K562 (cell line): ENCODE data around the gene ANKDD1A. TPM values are rescaled to one million over a fixed set of nuclear protein-coding genes. Genes with fewer than 3 reads are reported as not detected.

ENCODE experiments used
- ATAC-seq: fragments of 200-7000 bp; cut with Tn5 transposase; 3 replicates; pipeline ENCODE4 v1.9.1; 2020; ENCODE audit warnings: moderate library complexity
- BruUV-seq: library from RNA; stranded (reverse); fragments of 400-500 nt; replicated peaks from 2 replicates; lab custom pipeline; 2021; lab: Mats Ljungman, UMichigan
- CTCF ChIA-PET: fragments of 300-600 bp; formaldehyde crosslinking; extraction: SDS; loops from one replicate; lab custom pipeline; 2021; ENCODE audit warnings: low intra/inter-chr PET ratio; lab: Yijun Ruan, JAX
- POLR2A ChIA-PET: fragments of 300-600, 350-650 bp; sonication (Branson Sonifier 250); formaldehyde crosslinking; extraction: SDS; loops from one replicate; lab custom pipeline; 2021; ENCODE audit warnings: antibody characterized with exemption, inconsistent platforms; lab: Yijun Ruan, JAX
- DNase-seq, 4 experiments: peaks; one replicate each; pipeline versions ENCODE4 v3.0.0 to v3.0.0-alpha.2; 2011 to 2018; ENCODE audit warnings: low spot score in 3 of 4, mixed read lengths in 3 of 4; ENCODE audit errors: extremely low read depth in 1 of 4
- FAIRE-seq: peaks from 2 replicates; lab custom pipeline; 2011; peaks lifted over from hg19 to GRCh38; lab: Jason Lieb, UNC
- H2AFZ ChIP-seq: 2 replicates; pipeline ENCODE4 v1.6.0; 2011; ENCODE audit warnings: low read depth, low read length, control low read depth, inconsistent platforms
- H3K27ac ChIP-seq: fragments of 200-600 bp; 3 replicates; pipeline ENCODE4 v1.8.0; 2011; ENCODE audit warnings: low read depth, mild to moderate bottlenecking, control low read depth, inconsistent platforms, low read length, moderate library complexity, mixed read lengths; ENCODE audit errors: extremely low read depth
- H3K27me3 ChIP-seq, 2 experiments: fragments of 300-600 bp in 1 of 2; 2 replicates in 1 of 2; 3 replicates in 1 of 2; pipeline versions ENCODE4 v1.6.0 to v1.8.0; 2011; ENCODE audit warnings: inconsistent platforms in 2 of 2, low read length in 2 of 2, mild to moderate bottlenecking in 1 of 2, mixed read lengths in 1 of 2, moderate library complexity in 1 of 2; ENCODE audit not compliant: control insufficient read depth in 2 of 2, insufficient read depth in 2 of 2
- H3K36me3 ChIP-seq: fragments of 300-600 bp; 3 replicates; pipeline ENCODE4 v1.8.0; 2011; ENCODE audit warnings: mild to moderate bottlenecking, low read length, inconsistent platforms; ENCODE audit not compliant: control insufficient read depth, insufficient read depth
- H3K4me1 ChIP-seq, 2 experiments: fragments of 200-600 bp in 1 of 2; replicated peaks in 1 of 2; 2 replicates in 1 of 2; 3 replicates in 1 of 2; pipeline versions ENCODE4 v1.5.1 to v1.8.0; 2011; ENCODE audit warnings: inconsistent platforms in 2 of 2, low read length in 2 of 2, mild to moderate bottlenecking in 1 of 2, mixed read lengths in 1 of 2, moderate library complexity in 1 of 2; ENCODE audit not compliant: control insufficient read depth in 2 of 2, insufficient read depth in 2 of 2
- H3K4me2 ChIP-seq: 2 replicates; pipeline ENCODE4 v1.6.1; 2011; ENCODE audit warnings: low read length, control low read depth, inconsistent platforms, mixed read lengths; ENCODE audit not compliant: insufficient read depth
- H3K4me3 ChIP-seq: fragments of 200-600 bp; sonication (generic), shearing (Covaris generic); 2 replicates; pipeline ENCODE4 v1.5.1; 2016; ENCODE audit warnings: control low read depth, inconsistent platforms
- H3K79me2 ChIP-seq: fragments of 200-600 bp; 3 replicates; pipeline ENCODE4 v1.8.0; 2011; ENCODE audit warnings: low read length, inconsistent platforms; ENCODE audit not compliant: control insufficient read depth, insufficient read depth
- H3K9ac ChIP-seq, 2 experiments: 2 replicates each; pipeline versions ENCODE4 v1.6.0 to v1.6.1; 2011; ENCODE audit warnings: low read depth in 2 of 2, low read length in 2 of 2, control low read depth in 1 of 2, inconsistent platforms in 1 of 2, mild to moderate bottlenecking in 1 of 2, mixed read lengths in 1 of 2; ENCODE audit not compliant: insufficient read depth in 1 of 2
- H3K9me1 ChIP-seq: one replicate; pipeline ENCODE4 v1.6.0; 2011; ENCODE audit warnings: inconsistent platforms, mild to moderate bottlenecking, low read length, moderate library complexity; ENCODE audit not compliant: control insufficient read depth, insufficient read depth
- H3K9me3 ChIP-seq: replicated peaks from 2 replicates; pipeline ENCODE4 v1.5.1; 2011; ENCODE audit warnings: low read depth, low read length, inconsistent platforms; ENCODE audit not compliant: control insufficient read depth, insufficient read depth
- H4K20me1 ChIP-seq: replicated peaks from 2 replicates; pipeline ENCODE4 v1.6.1; 2011; ENCODE audit warnings: low read length, inconsistent platforms, mixed read lengths; ENCODE audit not compliant: control insufficient read depth, insufficient read depth
- BRCA1 ChIP-seq, 2 experiments: fragments of 450-650 bp in 1 of 2; sonication (generic) in 1 of 2; formaldehyde crosslinking in 1 of 2; IDR thresholded peaks; 2 replicates each; pipeline versions ENCODE4 v1.5.0 to v1.6.1; 2017 to 2020; ENCODE audit warnings: mild to moderate bottlenecking in 1 of 2, missing genetic modification reagents in 1 of 2
- CAMTA2 ChIP-seq: fragments of 250-450 bp; sonication (Bioruptor Pico); conservative IDR thresholded peaks from 2 replicates; pipeline ENCODE4 v1.5.1; 2022
- ESRRB ChIP-seq: fragments of 250-450 bp; sonication (Bioruptor Pico); IDR thresholded peaks from 2 replicates; pipeline ENCODE4 v1.5.0; 2020; ENCODE audit warnings: mild to moderate bottlenecking, moderate library complexity, borderline replicate concordance
- LARP7 ChIP-seq: fragments of 450-650 bp; IDR thresholded peaks from 2 replicates; pipeline ENCODE4 v1.6.1; 2016
- WGBS: fragments of 100-300 bp; shearing (Covaris generic); methylation state at CpG from one replicate; pipeline ENCODE4 v1.1.6; 2016; ENCODE audit warnings: low coverage, mixed read lengths; ENCODE audit not compliant: insufficient coverage; ENCODE audit errors: missing lambda C conversion rate; 5-methylcytosine and 5-hydroxymethylcytosine counted together
- in situ Hi-C: fragments of 300-500 bp; cut with MboI; formaldehyde crosslinking; loops from 4 replicates; pipeline ENCODE4 v1.15.0; 2018; ENCODE audit warnings: inconsistent platforms, mixed read lengths
- intact Hi-C: fragments of 100-400 bp; cut with micrococcal nuclease; formaldehyde crosslinking; loops from 2 replicates; pipeline ENCODE4 v1.14.2; 2022
- polyA plus RNA-seq, 8 experiments: library from polyadenylated mRNA; depleted of rRNA in 4 of 8; stranded (reverse) in 5 of 8; unstranded in 3 of 8; fragments of >200 nt; fragmentation: Nextera tagmentation in 2 of 8; fragmentation: Illumina TruSeq in 1 of 8; extraction: Ambion mirVana in 2 of 8; extraction: Trizol in 1 of 8; gene quantifications; 2 replicates each; pipeline versions ENCODE4 v1.2.1 to v1.2.3, GENCODE V29; 2011 to 2014; ENCODE audit warnings: inconsistent platforms in 1 of 8, missing spikeins in 1 of 8
- total RNA-seq, 7 experiments: library from RNA; depleted of rRNA in 6 of 7; stranded (reverse); fragments of >200 nt in 6 of 7; fragmentation: Illumina TruSeq in 2 of 7; extraction: Trizol in 2 of 7; gene quantifications; 2 replicates each; pipeline versions ENCODE4 v1.2.1 to v1.2.3, GENCODE V29; 2011 to 2021; ENCODE audit warnings: low replicate concordance in 1 of 7
- TF ChIP-seq, protein P1 (sequence below): IDR thresholded peaks from 2 replicates; pipeline ENCODE4 v1.6.1; 2011; ENCODE audit not compliant: insufficient read length; ENCODE audit errors: extremely low read depth
- TF ChIP-seq, protein P2 (sequence below): fragments of 200-800 bp; sonication (Bioruptor generic); IDR thresholded peaks from 2 replicates; pipeline ENCODE4 v1.6.1; 2017; ENCODE audit warnings: missing genetic modification characterization, missing compliant biosample characterization

ANKDD1A gene
- total and polyA plus RNA-seq, 9 of the 15 experiments (the other 6 are each of a cell fraction or from before 2014, with no cell fraction given), result 0.08 to 0.80 (median 0.43) TPM

DNA sequence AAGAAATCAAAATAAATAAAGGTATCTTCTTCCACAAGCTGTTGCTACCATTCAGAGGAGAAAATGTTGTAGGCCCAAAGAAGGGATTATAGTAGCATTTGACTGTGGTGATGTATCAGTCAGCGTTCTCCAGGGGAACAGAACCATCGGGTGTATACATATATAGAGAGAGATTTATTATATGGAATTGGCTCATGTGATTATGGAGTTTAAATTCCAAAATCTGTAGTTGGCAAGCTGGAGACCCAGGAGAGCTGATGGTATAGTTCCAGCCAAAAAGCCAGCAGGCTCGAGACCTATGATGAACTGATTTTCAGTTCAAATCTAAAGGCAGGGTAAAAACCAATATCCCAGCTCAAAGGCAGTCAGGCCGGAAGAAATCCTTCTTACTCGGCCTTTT lies 85.4 kb downstream of the ANKDD1A start (continued):
- TF ChIP-seq, protein P1, sequence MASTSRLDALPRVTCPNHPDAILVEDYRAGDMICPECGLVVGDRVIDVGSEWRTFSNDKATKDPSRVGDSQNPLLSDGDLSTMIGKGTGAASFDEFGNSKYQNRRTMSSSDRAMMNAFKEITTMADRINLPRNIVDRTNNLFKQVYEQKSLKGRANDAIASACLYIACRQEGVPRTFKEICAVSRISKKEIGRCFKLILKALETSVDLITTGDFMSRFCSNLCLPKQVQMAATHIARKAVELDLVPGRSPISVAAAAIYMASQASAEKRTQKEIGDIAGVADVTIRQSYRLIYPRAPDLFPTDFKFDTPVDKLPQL, result no peak
- TF ChIP-seq CAMTA2 (CRISPR knock-in tag), result no peak

DNA sequence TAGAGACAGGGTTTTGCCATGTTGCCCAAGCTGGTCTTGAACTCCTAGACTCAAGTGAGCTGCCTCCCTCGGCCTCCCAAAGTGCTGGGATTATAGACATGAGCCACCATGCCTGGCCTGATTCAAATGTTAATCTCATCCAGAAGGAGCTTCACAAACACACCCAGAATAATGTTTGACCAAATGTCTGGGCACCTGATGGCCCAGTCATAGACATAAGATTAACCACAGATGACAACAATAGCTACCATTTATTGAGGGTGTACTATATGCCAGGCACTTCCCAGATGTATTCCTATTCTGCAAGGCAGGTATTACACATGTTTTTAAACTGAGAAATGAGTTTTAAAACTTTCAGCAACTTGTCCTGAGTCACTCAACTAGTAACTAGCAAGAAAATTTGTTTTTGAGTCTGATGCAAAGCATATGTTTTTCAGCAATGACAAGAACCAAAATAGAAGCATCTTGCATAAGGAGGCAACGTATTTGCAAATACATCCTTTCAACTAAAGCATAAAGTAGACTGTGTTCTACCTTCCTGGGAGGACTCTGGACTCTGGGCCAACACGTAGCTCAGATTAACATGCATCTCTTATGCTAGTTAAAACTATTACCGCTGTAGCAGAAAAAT lies 86.2 kb downstream of the ANKDD1A start:
- H2AFZ ChIP-seq, result no peak overlapping the region
- intact Hi-C loops (no loop called here), in situ Hi-C loops (no loop called here)
- ChIA-PET CTCF (no interaction called here), POLR2A (interaction anchor here (0.7 to 1.5 kb wide), 3 partner anchors 9 to 23 kb away, joined by 3 to 4 read pairs (median 3); no protein-coding TSS in a partner anchor)
- no peak for DNase-seq
- H3K4me2 ChIP-seq, result no peak overlapping the region
- WGBS, result 18% methylated on average over 4 of the region's 4 CpGs
- no peak overlapping the region for H3K27ac ChIP-seq
- no peak overlapping the region for H3K4me3 ChIP-seq
- no peaks in the 10 kb centered on the region for H3K79me2 ChIP-seq
- no peak for FAIRE-seq
- no peaks in the 10 kb centered on the region for H3K9me1 ChIP-seq
- no peak overlapping the region for H3K9ac ChIP-seq
- H3K4me1 ChIP-seq, result no peaks in the 10 kb centered on the region
- H3K9me3 ChIP-seq, result no peaks in the 10 kb centered on the region
- H3K36me3 ChIP-seq, result peaks cover under 1% of the 10 kb centered on the region; the same call in 1 of the 3 replicates
- TF ChIP-seq, protein P2, sequence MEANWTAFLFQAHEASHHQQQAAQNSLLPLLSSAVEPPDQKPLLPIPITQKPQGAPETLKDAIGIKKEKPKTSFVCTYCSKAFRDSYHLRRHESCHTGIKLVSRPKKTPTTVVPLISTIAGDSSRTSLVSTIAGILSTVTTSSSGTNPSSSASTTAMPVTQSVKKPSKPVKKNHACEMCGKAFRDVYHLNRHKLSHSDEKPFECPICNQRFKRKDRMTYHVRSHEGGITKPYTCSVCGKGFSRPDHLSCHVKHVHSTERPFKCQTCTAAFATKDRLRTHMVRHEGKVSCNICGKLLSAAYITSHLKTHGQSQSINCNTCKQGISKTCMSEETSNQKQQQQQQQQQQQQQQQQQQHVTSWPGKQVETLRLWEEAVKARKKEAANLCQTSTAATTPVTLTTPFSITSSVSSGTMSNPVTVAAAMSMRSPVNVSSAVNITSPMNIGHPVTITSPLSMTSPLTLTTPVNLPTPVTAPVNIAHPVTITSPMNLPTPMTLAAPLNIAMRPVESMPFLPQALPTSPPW (CRISPR knock-in tag), result no peak
- TF ChIP-seq LARP7, result no peak
- TF ChIP-seq ESRRB (CRISPR knock-in tag), result no peak
- TF ChIP-seq BRCA1 (IDR thresholded peaks at IDR 0.05), result no peak
- no peak for TF ChIP-seq BRCA1 (CRISPR knock-in tag; IDR thresholded peaks at IDR 0.05)
- BruUV-seq, result no TSS peak
- ATAC-seq, result no peak
- no peaks in the 10 kb centered on the region for H3K27me3 ChIP-seq
- H4K20me1 ChIP-seq, result no peaks in the 10 kb centered on the region
